D721Med (cell line): Measurements from ENCODE around the gene ACSF3.

Experiments
- DNase-seq: peaks from one replicate; pipeline ENCODE4 v3.0.0; 2011; ENCODE audit warnings: low spot score; ENCODE audit not compliant: insufficient read length
- FAIRE-seq: peaks from 2 replicates; lab custom pipeline; 2011; peaks lifted over from hg19 to GRCh38; lab: Jason Lieb, UNC
- TF ChIP-seq, protein P1 (sequence below): IDR thresholded peaks from 2 replicates; pipeline ENCODE4 v1.5.1; 2012; ENCODE audit warnings: mild to moderate bottlenecking, control low read depth; ENCODE audit not compliant: insufficient read depth; ENCODE audit errors: missing control alignments

The ACSF3 gene

DNA sequence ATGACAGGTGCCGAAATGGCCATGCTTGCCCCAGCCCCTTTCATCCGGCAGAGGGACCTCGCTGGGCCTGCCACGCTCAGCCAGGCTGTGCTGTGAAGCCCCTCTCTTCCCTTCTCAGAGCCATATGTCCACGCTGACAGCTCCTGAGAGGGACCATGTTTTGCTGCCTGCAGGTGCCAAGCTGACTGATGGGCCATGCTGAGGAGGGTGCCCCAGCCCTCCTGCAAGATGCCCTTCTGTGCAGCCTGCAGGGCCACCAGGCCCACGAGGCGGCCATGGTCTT lies 44.8 kb downstream of the ACSF3 start:
- TF ChIP-seq, protein P1, sequence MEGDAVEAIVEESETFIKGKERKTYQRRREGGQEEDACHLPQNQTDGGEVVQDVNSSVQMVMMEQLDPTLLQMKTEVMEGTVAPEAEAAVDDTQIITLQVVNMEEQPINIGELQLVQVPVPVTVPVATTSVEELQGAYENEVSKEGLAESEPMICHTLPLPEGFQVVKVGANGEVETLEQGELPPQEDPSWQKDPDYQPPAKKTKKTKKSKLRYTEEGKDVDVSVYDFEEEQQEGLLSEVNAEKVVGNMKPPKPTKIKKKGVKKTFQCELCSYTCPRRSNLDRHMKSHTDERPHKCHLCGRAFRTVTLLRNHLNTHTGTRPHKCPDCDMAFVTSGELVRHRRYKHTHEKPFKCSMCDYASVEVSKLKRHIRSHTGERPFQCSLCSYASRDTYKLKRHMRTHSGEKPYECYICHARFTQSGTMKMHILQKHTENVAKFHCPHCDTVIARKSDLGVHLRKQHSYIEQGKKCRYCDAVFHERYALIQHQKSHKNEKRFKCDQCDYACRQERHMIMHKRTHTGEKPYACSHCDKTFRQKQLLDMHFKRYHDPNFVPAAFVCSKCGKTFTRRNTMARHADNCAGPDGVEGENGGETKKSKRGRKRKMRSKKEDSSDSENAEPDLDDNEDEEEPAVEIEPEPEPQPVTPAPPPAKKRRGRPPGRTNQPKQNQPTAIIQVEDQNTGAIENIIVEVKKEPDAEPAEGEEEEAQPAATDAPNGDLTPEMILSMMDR: no peak
- DNase-seq (no peak), FAIRE-seq (no peak)

DNA sequence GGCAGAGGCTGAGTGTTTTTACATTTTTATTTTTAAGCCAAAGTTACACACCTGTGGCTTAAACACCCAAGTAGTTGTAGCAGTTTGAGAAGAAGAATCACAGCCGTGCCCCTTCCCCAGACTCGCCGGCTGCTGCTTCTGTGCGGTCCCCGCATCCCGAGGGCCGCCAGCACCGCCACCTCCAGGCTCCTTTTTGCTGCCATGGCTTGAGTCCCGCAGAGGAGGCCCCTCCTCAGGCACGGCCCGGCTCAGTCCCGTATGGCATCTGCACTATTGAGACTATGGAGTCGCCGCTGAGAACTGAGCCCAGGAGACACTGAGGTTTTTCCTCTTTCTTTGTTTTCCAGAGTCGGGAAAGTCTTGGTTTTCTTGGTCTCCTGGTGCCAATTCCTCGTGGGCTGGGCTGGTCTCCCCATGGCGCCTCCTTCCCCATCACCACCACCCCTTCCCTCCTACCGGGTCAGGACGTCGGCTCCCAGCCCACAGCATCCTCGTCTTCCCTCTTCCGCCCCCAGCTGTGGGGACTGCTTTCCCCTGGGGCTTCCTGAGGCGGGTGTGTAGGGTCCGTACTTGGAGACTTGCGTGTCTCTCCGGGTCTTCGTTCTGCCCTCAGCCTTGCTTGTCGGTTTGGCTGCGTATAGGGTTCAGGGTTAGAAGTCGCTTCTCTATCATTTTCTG lies 45.3 kb downstream of the ACSF3 start:
- FAIRE-seq: no peak
- TF ChIP-seq, protein P1: no peak

DNA sequence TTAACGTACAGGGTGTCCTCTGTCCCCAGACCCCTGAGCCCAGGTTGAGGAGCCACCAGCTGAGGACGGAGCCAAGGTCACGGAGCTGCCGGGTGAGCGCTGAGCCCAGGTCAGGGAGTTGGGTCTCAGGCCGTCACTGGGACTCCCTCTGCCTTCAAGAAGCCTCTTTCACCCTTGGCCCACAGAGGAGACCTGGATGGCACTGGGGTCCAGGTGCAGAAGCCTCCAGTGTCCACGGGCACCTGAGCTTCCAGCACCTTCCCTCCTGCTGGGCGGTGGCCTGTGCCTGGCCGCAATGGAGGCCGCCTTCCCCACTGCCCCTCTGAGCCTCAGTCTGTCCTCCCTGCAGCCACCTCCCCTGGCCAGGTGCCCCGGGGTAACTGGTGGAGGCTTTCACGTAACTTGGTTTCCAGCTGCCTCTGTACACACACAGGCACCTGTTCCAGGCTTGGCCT lies 46.3 kb downstream of the ACSF3 start:
- no peak for DNase-seq
- FAIRE-seq: no peak
- TF ChIP-seq, protein P1: no peak

More for the DNA sequence above, 45.3 kb downstream of the ACSF3 start:
- no peak for DNase-seq

DNA sequence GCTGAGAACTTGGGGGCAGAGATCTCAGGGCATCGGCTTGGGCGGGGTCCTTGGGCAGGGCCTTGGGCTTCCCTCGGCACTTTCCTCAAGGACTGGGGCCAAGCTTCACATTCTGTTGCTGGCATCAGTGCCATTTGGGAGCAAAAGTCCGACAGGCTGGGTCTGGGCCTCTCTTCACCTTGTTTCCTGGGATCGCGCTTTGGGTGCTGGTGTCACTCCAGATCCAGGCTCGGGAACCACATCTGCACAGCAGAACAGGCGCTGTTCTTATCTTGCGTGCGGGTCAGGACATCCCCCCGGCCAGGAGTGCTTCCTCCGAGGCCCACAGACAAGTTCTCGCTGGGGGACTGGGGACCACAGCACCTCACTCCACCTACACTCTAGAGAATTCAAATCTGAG lies 46.7 kb downstream of the ACSF3 start:
- DNase-seq: no peak
- TF ChIP-seq, protein P1: no peak
- no peak for FAIRE-seq

DNA sequence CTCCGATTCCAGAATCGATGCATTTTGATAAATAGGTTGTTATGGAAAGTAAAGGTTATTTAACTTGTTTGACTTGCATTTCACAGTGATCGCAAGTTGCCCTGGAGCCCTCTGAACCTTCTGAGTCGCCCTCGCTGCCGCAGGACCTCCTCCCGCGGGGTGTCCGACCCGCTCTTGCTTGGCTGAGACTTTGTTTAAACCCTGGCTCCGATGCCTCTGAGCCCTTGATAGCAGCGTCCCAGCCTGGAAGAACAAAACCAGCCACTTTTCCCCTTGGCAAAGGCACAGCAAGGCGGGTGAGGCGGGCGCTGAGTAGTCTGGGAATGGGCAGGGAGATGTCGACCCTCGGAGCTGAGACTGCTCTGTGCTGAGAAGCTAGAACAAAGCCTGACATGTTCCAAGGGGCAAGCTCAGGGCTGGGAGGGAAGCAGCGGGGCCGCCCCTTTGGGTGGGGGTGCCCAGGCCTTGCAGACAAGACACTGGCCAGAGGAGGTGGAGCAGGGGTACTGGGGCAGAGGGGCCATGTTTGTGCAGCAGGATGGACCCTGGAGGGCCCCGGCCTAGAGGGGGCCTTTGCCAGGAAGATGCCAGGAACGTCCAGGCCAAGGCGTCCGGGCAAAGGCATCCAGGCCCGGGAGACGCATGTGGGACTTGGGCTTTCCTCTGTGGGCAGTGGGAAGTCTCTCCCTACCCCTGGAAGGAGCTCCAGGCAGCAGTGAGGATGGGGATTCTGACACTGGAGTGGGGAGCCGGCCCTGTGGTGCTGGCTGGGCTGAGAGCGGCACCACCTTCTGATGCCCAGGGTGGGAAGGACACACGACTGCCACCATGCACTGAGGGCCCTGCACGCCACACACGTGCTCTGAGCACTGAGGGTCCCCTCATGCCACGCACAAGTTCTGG lies 47.6 kb downstream of the ACSF3 start:
- no peak for FAIRE-seq
- TF ChIP-seq, protein P1: no peak

DNA sequence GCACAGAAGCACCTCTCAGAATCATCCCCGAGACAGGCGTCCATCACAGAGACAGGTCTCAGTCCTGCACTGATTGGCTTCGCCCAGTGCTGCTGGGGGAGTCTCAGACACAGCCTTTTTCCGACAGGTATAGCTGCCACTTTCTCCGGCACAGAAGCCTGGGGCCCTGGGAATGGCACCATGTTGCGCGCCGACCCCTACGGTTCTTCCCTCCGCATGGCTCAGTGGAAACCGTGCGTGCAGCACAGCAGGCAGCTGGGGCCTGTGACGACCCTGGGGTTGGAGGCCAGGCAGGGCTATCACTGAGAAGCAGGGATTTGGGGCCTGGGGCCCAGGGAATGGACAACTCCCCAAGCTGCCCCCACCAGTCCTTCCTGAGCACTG lies 48.2 kb downstream of the ACSF3 start:
- no peak for FAIRE-seq

More for the DNA sequence above, 47.6 kb downstream of the ACSF3 start:
- no peak for DNase-seq

More for the DNA sequence above, 48.2 kb downstream of the ACSF3 start:
- no peak for DNase-seq
- TF ChIP-seq, protein P1: no peak
